Measurements from ENCODE around the gene OPN3. TPM values are rescaled to one million over a fixed set of nuclear protein-coding genes. Genes with fewer than 3 reads are reported as not detected.

OPN3 gene
- total and polyA plus RNA-seq, 4 donors: 11.3 to 19.1 (median 15.5) TPM

GRCh38 chr1:241642593-241642944, 2.4 kb upstream of the OPN3 start (continued):
- no peak for TF ChIP-seq GABPA (IDR thresholded peaks at IDR 0.05 in 1 of 2, conservative IDR thresholded peaks at IDR 0.05 in 1 of 2)
- TF ChIP-seq ATF3 (IDR thresholded peaks at IDR 0.05): no peak
- TF ChIP-seq ZBTB33 (IDR thresholded peaks at IDR 0.05): no peak

- WGBS: 58% methylated on average over 12 of the region's 12 CpGs
- Histone ChIP-seq H3K36me3 (ENCODE audit: control insufficient read depth in 4 of 4, insufficient read depth in 3 of 4, low read depth in 1 of 4, low read length in 3 of 4) (no peaks in the 10 kb centered on the region), H3K27ac (ENCODE audit: low read depth in 1 of 2, low read length in 2 of 2) (peak overlapping the region in 1 of 2 donors; percentile 36), H3K4me1 (ENCODE audit: control insufficient read depth in 4 of 4, insufficient read depth in 4 of 4, low read length in 3 of 4) (peaks cover 4 to 27% (median 9%) of the 10 kb centered on the region in 4 donors), H3K9ac (ENCODE audit: low read depth in 1 of 2, low read length in 2 of 2) (no peak overlapping the region), H3K4me3 (ENCODE audit: low read depth in 1 of 3, low read length in 3 of 3) (no peak overlapping the region), H3K27me3 (ENCODE audit: control insufficient read depth in 4 of 4, insufficient read depth in 4 of 4, low read length in 3 of 4) (no peaks in the 10 kb centered on the region), H3K9me3 (ENCODE audit: control insufficient read depth in 4 of 4, low read length in 3 of 4) (no peaks in the 10 kb centered on the region)
- no peak for DNase-seq (ENCODE audit: low spot score)
- no peak for TF ChIP-seq EGR1 (IDR thresholded peaks at IDR 0.05; ENCODE audit: low read depth in 2 of 2)
- no peak for TF ChIP-seq REST (IDR thresholded peaks at IDR 0.05)
- TF ChIP-seq GABPA (IDR thresholded peaks at IDR 0.05 in 1 of 2, conservative IDR thresholded peaks at IDR 0.05 in 1 of 2): no peak
- no peak for TF ChIP-seq RAD21 (IDR thresholded peaks at IDR 0.05)
- peak in 1 of 2 donors; percentile 25 for TF ChIP-seq HNF4A (conservative IDR thresholded peaks at IDR 0.05)
- TF ChIP-seq SP1 (IDR thresholded peaks at IDR 0.05): no peak
- TF ChIP-seq JUND (IDR thresholded peaks at IDR 0.05): peak; percentile 43 to 52
- no peak for TF ChIP-seq CTCF (IDR thresholded peaks at IDR 0.05; ENCODE audit: low read depth, low read length, missing input control)
- TF ChIP-seq RXRA (IDR thresholded peaks at IDR 0.05): peak; percentile 37 to 56
Measured at GRCh38 chr1:241641773-241642592, 1.8 kb upstream of the OPN3 start.
